K562 (cell line): ENCODE measurements around the gene SLC1A4. TPM values are rescaled to one million over a fixed set of nuclear protein-coding genes. Genes with fewer than 3 reads are reported as not detected.

Experiments used
- ATAC-seq: fragments of 200-7000 bp; cut with Tn5 transposase; 3 replicates; pipeline ENCODE4 v1.9.1; 2020; ENCODE audit warnings: moderate library complexity
- BruUV-seq: library from RNA; stranded (reverse); fragments of 400-500 nt; replicated peaks from 2 replicates; lab custom pipeline; 2021; lab: Mats Ljungman, UMichigan
- CTCF ChIA-PET: fragments of 300-600 bp; formaldehyde crosslinking; extraction: SDS; loops from one replicate; lab custom pipeline; 2021; ENCODE audit warnings: low intra/inter-chr PET ratio; lab: Yijun Ruan, JAX
- POLR2A ChIA-PET: fragments of 300-600, 350-650 bp; sonication (Branson Sonifier 250); formaldehyde crosslinking; extraction: SDS; loops from one replicate; lab custom pipeline; 2021; ENCODE audit warnings: antibody characterized with exemption, inconsistent platforms; lab: Yijun Ruan, JAX
- DNase-seq, 4 experiments: peaks; one replicate each; pipeline versions ENCODE4 v3.0.0 to v3.0.0-alpha.2; 2011 to 2018; ENCODE audit warnings: low spot score in 3 of 4, mixed read lengths in 3 of 4; ENCODE audit errors: extremely low read depth in 1 of 4
- FAIRE-seq: peaks from 2 replicates; lab custom pipeline; 2011; peaks lifted over from hg19 to GRCh38; lab: Jason Lieb, UNC
- H2AFZ ChIP-seq: 2 replicates; pipeline ENCODE4 v1.6.0; 2011; ENCODE audit warnings: low read depth, low read length, control low read depth, inconsistent platforms
- H3K27ac ChIP-seq: fragments of 200-600 bp; 3 replicates; pipeline ENCODE4 v1.8.0; 2011; ENCODE audit warnings: low read depth, mild to moderate bottlenecking, control low read depth, inconsistent platforms, low read length, moderate library complexity, mixed read lengths; ENCODE audit errors: extremely low read depth
- H3K27me3 ChIP-seq, 2 experiments: fragments of 300-600 bp in 1 of 2; 2 replicates in 1 of 2; 3 replicates in 1 of 2; pipeline versions ENCODE4 v1.6.0 to v1.8.0; 2011; ENCODE audit warnings: inconsistent platforms in 2 of 2, low read length in 2 of 2, mild to moderate bottlenecking in 1 of 2, mixed read lengths in 1 of 2, moderate library complexity in 1 of 2; ENCODE audit not compliant: control insufficient read depth in 2 of 2, insufficient read depth in 2 of 2
- H3K36me3 ChIP-seq: fragments of 300-600 bp; 3 replicates; pipeline ENCODE4 v1.8.0; 2011; ENCODE audit warnings: mild to moderate bottlenecking, low read length, inconsistent platforms; ENCODE audit not compliant: control insufficient read depth, insufficient read depth
- H3K4me1 ChIP-seq, 2 experiments: fragments of 200-600 bp in 1 of 2; replicated peaks in 1 of 2; 2 replicates in 1 of 2; 3 replicates in 1 of 2; pipeline versions ENCODE4 v1.5.1 to v1.8.0; 2011; ENCODE audit warnings: inconsistent platforms in 2 of 2, low read length in 2 of 2, mild to moderate bottlenecking in 1 of 2, mixed read lengths in 1 of 2, moderate library complexity in 1 of 2; ENCODE audit not compliant: control insufficient read depth in 2 of 2, insufficient read depth in 2 of 2
- H3K4me2 ChIP-seq: 2 replicates; pipeline ENCODE4 v1.6.1; 2011; ENCODE audit warnings: low read length, control low read depth, inconsistent platforms, mixed read lengths; ENCODE audit not compliant: insufficient read depth
- H3K4me3 ChIP-seq: fragments of 200-600 bp; sonication (generic), shearing (Covaris generic); 2 replicates; pipeline ENCODE4 v1.5.1; 2016; ENCODE audit warnings: control low read depth, inconsistent platforms
- H3K79me2 ChIP-seq: fragments of 200-600 bp; 3 replicates; pipeline ENCODE4 v1.8.0; 2011; ENCODE audit warnings: low read length, inconsistent platforms; ENCODE audit not compliant: control insufficient read depth, insufficient read depth
- H3K9ac ChIP-seq, 2 experiments: 2 replicates each; pipeline versions ENCODE4 v1.6.0 to v1.6.1; 2011; ENCODE audit warnings: low read depth in 2 of 2, low read length in 2 of 2, control low read depth in 1 of 2, inconsistent platforms in 1 of 2, mild to moderate bottlenecking in 1 of 2, mixed read lengths in 1 of 2; ENCODE audit not compliant: insufficient read depth in 1 of 2
- H3K9me1 ChIP-seq: one replicate; pipeline ENCODE4 v1.6.0; 2011; ENCODE audit warnings: inconsistent platforms, mild to moderate bottlenecking, low read length, moderate library complexity; ENCODE audit not compliant: control insufficient read depth, insufficient read depth
- H3K9me3 ChIP-seq: replicated peaks from 2 replicates; pipeline ENCODE4 v1.5.1; 2011; ENCODE audit warnings: low read depth, low read length, inconsistent platforms; ENCODE audit not compliant: control insufficient read depth, insufficient read depth
- H4K20me1 ChIP-seq: replicated peaks from 2 replicates; pipeline ENCODE4 v1.6.1; 2011; ENCODE audit warnings: low read length, inconsistent platforms, mixed read lengths; ENCODE audit not compliant: control insufficient read depth, insufficient read depth
- ADNP ChIP-seq: fragments of 200-800 bp; sonication (Bioruptor generic); IDR thresholded peaks from 2 replicates; pipeline ENCODE4 v1.6.1; 2016; ENCODE audit warnings: missing genetic modification characterization, missing compliant biosample characterization
- C11orf30 ChIP-seq: fragments of 450-650 bp; IDR thresholded peaks from 2 replicates; pipeline ENCODE4 v1.6.1; 2016; ENCODE audit warnings: low read depth, mild to moderate bottlenecking
- CEBPG ChIP-seq, 3 experiments: fragments of 200-800 bp in 1 of 3; sonication (Bioruptor generic) in 1 of 3; sonication (generic) in 1 of 3; formaldehyde crosslinking in 1 of 3; IDR thresholded peaks in 2 of 3; conservative IDR thresholded peaks in 1 of 3; 2 replicates each; pipeline versions ENCODE4 v1.6.1 to v1.8.0; 2016 to 2022; ENCODE audit warnings: missing compliant biosample characterization in 2 of 3, missing genetic modification characterization in 2 of 3, mild to moderate bottlenecking in 1 of 3, missing genetic modification reagents in 1 of 3
- CXXC5 ChIP-seq: fragments of 250-450 bp; sonication (Bioruptor Pico); IDR thresholded peaks from 2 replicates; pipeline ENCODE4 v1.8.0; 2022; ENCODE audit warnings: inconsistent platforms, mild to moderate bottlenecking, moderate library complexity
- DMBX1 ChIP-seq: fragments of 250-450 bp; sonication (Bioruptor Pico); IDR thresholded peaks from 2 replicates; pipeline ENCODE4 v1.8.0; 2022; ENCODE audit warnings: inconsistent platforms, mild to moderate bottlenecking, moderate library complexity, borderline replicate concordance
- EP300 ChIP-seq: IDR thresholded peaks from 2 replicates; pipeline ENCODE4 v1.6.1; 2012; ENCODE audit warnings: low read length, improper control_type of control experiment
- FOSL1 ChIP-seq: fragments of 200-800 bp; sonication (Bioruptor generic); conservative IDR thresholded peaks from 2 replicates; pipeline ENCODE4 v1.6.1; 2016; ENCODE audit warnings: missing genetic modification characterization, missing compliant biosample characterization
- JUND ChIP-seq, 2 experiments: IDR thresholded peaks; 2 replicates in 1 of 2; 3 replicates in 1 of 2; pipeline ENCODE4 v1.6.1; 2011; ENCODE audit warnings: borderline replicate concordance in 2 of 2, low read depth in 2 of 2, low read length in 2 of 2, improper control_type of control experiment in 1 of 2, missing biosample characterization in 1 of 2, missing genetic modification characterization in 1 of 2, missing genetic modification reagents in 1 of 2
- MAFK ChIP-seq: IDR thresholded peaks from 2 replicates; pipeline ENCODE4 v1.6.1; 2011; ENCODE audit warnings: low read length, improper control_type of control experiment
- NFXL1 ChIP-seq: fragments of 450-650 bp; formaldehyde crosslinking; IDR thresholded peaks from 2 replicates; pipeline ENCODE4 v1.4.0; 2021; ENCODE audit warnings: mild to moderate bottlenecking
- NRF1 ChIP-seq, 2 experiments: fragments of 450-650 bp; IDR thresholded peaks in 1 of 2; conservative IDR thresholded peaks in 1 of 2; 2 replicates each; pipeline ENCODE4 v1.6.1; 2014; ENCODE audit warnings: mild to moderate bottlenecking in 2 of 2
- RCOR1 ChIP-seq, 2 experiments: IDR thresholded peaks; 2 replicates each; pipeline ENCODE4 v1.6.1; 2012; ENCODE audit warnings: low read depth in 2 of 2, low read length in 2 of 2, borderline replicate concordance in 1 of 2, improper control_type of control experiment in 1 of 2
- XRCC4 ChIP-seq: IDR thresholded peaks from one replicate; pipeline ENCODE4 v1.6.1; 2011; ENCODE audit not compliant: insufficient read depth, insufficient read length; ENCODE audit errors: extremely low read depth
- ZFX ChIP-seq: sonication (generic); formaldehyde crosslinking; IDR thresholded peaks from 2 replicates; pipeline ENCODE4 v1.8.0; 2022; ENCODE audit warnings: mild to moderate bottlenecking, missing genetic modification reagents, moderate library complexity
- ZKSCAN8 ChIP-seq: fragments of 200-800 bp; sonication (Bioruptor generic); IDR thresholded peaks from 2 replicates; pipeline ENCODE4 v1.6.1; 2016; ENCODE audit warnings: missing genetic modification characterization, missing compliant biosample characterization
- ZNF224 ChIP-seq: sonication (generic); formaldehyde crosslinking; IDR thresholded peaks from 2 replicates; pipeline ENCODE4 v1.8.0; 2022; ENCODE audit warnings: mild to moderate bottlenecking, missing genetic modification reagents
- ZZZ3 ChIP-seq: fragments of 450-650 bp; IDR thresholded peaks from 2 replicates; pipeline ENCODE4 v1.6.1; 2016; ENCODE audit warnings: antibody characterized with exemption, mild to moderate bottlenecking, moderate library complexity
- WGBS: fragments of 100-300 bp; shearing (Covaris generic); methylation state at CpG from one replicate; pipeline ENCODE4 v1.1.6; 2016; ENCODE audit warnings: low coverage, mixed read lengths; ENCODE audit not compliant: insufficient coverage; ENCODE audit errors: missing lambda C conversion rate; 5-methylcytosine and 5-hydroxymethylcytosine counted together
- in situ Hi-C: fragments of 300-500 bp; cut with MboI; formaldehyde crosslinking; loops from 4 replicates; pipeline ENCODE4 v1.15.0; 2018; ENCODE audit warnings: inconsistent platforms, mixed read lengths
- intact Hi-C: fragments of 100-400 bp; cut with micrococcal nuclease; formaldehyde crosslinking; loops from 2 replicates; pipeline ENCODE4 v1.14.2; 2022
- polyA plus RNA-seq, 8 experiments: library from polyadenylated mRNA; depleted of rRNA in 4 of 8; stranded (reverse) in 5 of 8; unstranded in 3 of 8; fragments of >200 nt; fragmentation: Nextera tagmentation in 2 of 8; fragmentation: Illumina TruSeq in 1 of 8; extraction: Ambion mirVana in 2 of 8; extraction: Trizol in 1 of 8; gene quantifications; 2 replicates each; pipeline versions ENCODE4 v1.2.1 to v1.2.3, GENCODE V29; 2011 to 2014; ENCODE audit warnings: inconsistent platforms in 1 of 8, missing spikeins in 1 of 8
- total RNA-seq, 7 experiments: library from RNA; depleted of rRNA in 6 of 7; stranded (reverse); fragments of >200 nt in 6 of 7; fragmentation: Illumina TruSeq in 2 of 7; extraction: Trizol in 2 of 7; gene quantifications; 2 replicates each; pipeline versions ENCODE4 v1.2.1 to v1.2.3, GENCODE V29; 2011 to 2021; ENCODE audit warnings: low replicate concordance in 1 of 7
- TF ChIP-seq, protein P1 (sequence below): fragments of 450-650 bp; formaldehyde crosslinking; IDR thresholded peaks from 2 replicates; pipeline ENCODE4 v1.4.0; 2020; ENCODE audit warnings: mild to moderate bottlenecking, moderate library complexity
- TF ChIP-seq, protein P2 (sequence below): fragments of 450-650 bp; formaldehyde crosslinking; IDR thresholded peaks from 2 replicates; pipeline ENCODE4 v1.4.0; 2022; ENCODE audit warnings: mild to moderate bottlenecking, moderate library complexity

Gene SLC1A4
- total and polyA plus RNA-seq, 9 of the 15 experiments (the other 6 are each of a cell fraction or from before 2014, with no cell fraction given): 4.4 to 24.0 (median 10.9) TPM

- Histone ChIP-seq H3K4me3 (no peak overlapping the region), H3K36me3 (peaks cover 16% of the 10 kb centered on the region), H3K27me3 (no peaks in the 10 kb centered on the region), H3K4me1 (peaks cover 18 to 46% of the 10 kb centered on the region in 2 experiments; a peak in 4 of 5 replicates), H3K9ac (peak overlapping the region in 1 of 2 experiments; percentile 7; a peak in 1 of 4 replicates), H3K79me2 (no peaks in the 10 kb centered on the region), H4K20me1 (no peaks in the 10 kb centered on the region), H3K9me1 (peaks cover 3% of the 10 kb centered on the region), H2AFZ (no peak overlapping the region), H3K27ac (no peak overlapping the region), H3K4me2 (peak overlapping the region; percentile 26), H3K9me3 (no peaks in the 10 kb centered on the region)
- FAIRE-seq (peak; percentile 42), ATAC-seq (peak; percentile 58), DNase-seq (peak in 2 of 4 experiments; percentile 13 to 29)
- in situ Hi-C loops (no loop called here), intact Hi-C loops (no loop called here)
- 38% methylated on average over 7 of the region's 7 CpGs for WGBS
- ChIA-PET CTCF (no interaction called here), POLR2A (interaction anchor here (0.6 to 3.3 kb wide), 4 partner anchors 10 to 1588 kb away, joined by 3 to 11 read pairs (median 6); no protein-coding TSS in a partner anchor)
- BruUV-seq: no TSS peak
- no peak for TF ChIP-seq NFXL1 (CRISPR knock-in tag)
- TF ChIP-seq DMBX1 (CRISPR knock-in tag): peak; percentile 61; the same call in 1 of the 2 replicates
- 0 out of 2 replicates have a peak, but pooled peaks have one; percentile 20 for TF ChIP-seq MAFK
- TF ChIP-seq, protein P1, sequence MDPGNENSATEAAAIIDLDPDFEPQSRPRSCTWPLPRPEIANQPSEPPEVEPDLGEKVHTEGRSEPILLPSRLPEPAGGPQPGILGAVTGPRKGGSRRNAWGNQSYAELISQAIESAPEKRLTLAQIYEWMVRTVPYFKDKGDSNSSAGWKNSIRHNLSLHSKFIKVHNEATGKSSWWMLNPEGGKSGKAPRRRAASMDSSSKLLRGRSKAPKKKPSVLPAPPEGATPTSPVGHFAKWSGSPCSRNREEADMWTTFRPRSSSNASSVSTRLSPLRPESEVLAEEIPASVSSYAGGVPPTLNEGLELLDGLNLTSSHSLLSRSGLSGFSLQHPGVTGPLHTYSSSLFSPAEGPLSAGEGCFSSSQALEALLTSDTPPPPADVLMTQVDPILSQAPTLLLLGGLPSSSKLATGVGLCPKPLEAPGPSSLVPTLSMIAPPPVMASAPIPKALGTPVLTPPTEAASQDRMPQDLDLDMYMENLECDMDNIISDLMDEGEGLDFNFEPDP (CRISPR knock-in tag): no peak
- TF ChIP-seq NRF1 (conservative IDR thresholded peaks at IDR 0.05 in 1 of 2, IDR thresholded peaks at IDR 0.05 in 1 of 2): peak; percentile 27 to 41; a peak in 1 of 4 replicates
- TF ChIP-seq, protein P2, sequence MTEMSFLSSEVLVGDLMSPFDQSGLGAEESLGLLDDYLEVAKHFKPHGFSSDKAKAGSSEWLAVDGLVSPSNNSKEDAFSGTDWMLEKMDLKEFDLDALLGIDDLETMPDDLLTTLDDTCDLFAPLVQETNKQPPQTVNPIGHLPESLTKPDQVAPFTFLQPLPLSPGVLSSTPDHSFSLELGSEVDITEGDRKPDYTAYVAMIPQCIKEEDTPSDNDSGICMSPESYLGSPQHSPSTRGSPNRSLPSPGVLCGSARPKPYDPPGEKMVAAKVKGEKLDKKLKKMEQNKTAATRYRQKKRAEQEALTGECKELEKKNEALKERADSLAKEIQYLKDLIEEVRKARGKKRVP (CRISPR knock-in tag): peak; percentile 53; the same call in 1 of the 2 replicates
- TF ChIP-seq EP300: peak; percentile 49; the same call in 1 of the 2 replicates
- peak; percentile 71; the same call in 1 of the 2 replicates for TF ChIP-seq CEBPG (CRISPR knock-in tag; IDR thresholded peaks at IDR 0.05)
- peak in 1 of 2 experiments; percentile 74; a peak in 2 of 4 replicates for TF ChIP-seq CEBPG (tag; conservative IDR thresholded peaks at IDR 0.05 in 1 of 2, IDR thresholded peaks at IDR 0.05 in 1 of 2)
- TF ChIP-seq ZFX (CRISPR knock-in tag): peak; percentile 54; the same call in 1 of the 2 replicates
- TF ChIP-seq ADNP (tag): 0 out of 2 replicates have a peak, but pooled peaks have one; percentile 32
- no peak for TF ChIP-seq ZNF224 (CRISPR knock-in tag)
- TF ChIP-seq CXXC5 (CRISPR knock-in tag): peak; percentile 27; the same call in 1 of the 2 replicates
- no peak for TF ChIP-seq XRCC4
- TF ChIP-seq ZKSCAN8 (CRISPR knock-in tag): no peak
- peak; percentile 92 for TF ChIP-seq FOSL1 (tag)
- peak in 1 of 2 experiments; percentile 36; a peak in 1 of 4 replicates for TF ChIP-seq RCOR1 (IDR thresholded peaks at IDR 0.05; ENCODE audit: borderline replicate concordance in 1 of 2, low read depth in 2 of 2, low read length in 2 of 2)
- TF ChIP-seq JUND (IDR thresholded peaks at IDR 0.05; ENCODE audit: borderline replicate concordance, low read depth, low read length): peak; percentile 91
- peak; percentile 81; the same call in 2 of the 3 replicates for TF ChIP-seq JUND (tag; IDR thresholded peaks at IDR 0.05; ENCODE audit: borderline replicate concordance, low read depth, low read length)
- TF ChIP-seq C11orf30: peak; percentile 61; the same call in 1 of the 2 replicates
- no peak for TF ChIP-seq ZZZ3
Measured at GRCh38 chr2:65024149-65024829, 35.1 kb downstream of the SLC1A4 start.
